HG03520 (cell line): Measurements from ENCODE around the gene RASL10A.

ENCODE experiments used
- ATAC-seq: cut with Tn5 transposase; IDR thresholded peaks from one replicate; pipeline ENCODE4 v1.9.1; 2021; ENCODE audit warnings: mild to moderate bottlenecking, moderate library complexity; ENCODE audit not compliant: unreplicated experiment

The RASL10A gene

GRCh38 chr22:29306835-29307595, 8.5 kb downstream of the RASL10A start:
- ATAC-seq: no peak

GRCh38 chr22:29306175-29306834, 9.2 kb downstream of the RASL10A start, which contains the start of gene GAS2L1:
Gene GAS2L1, plus strand, starts transcription at chr22:29306650. Its CDS starts 1,456 bp downstream, at chr22:29308106.
- ATAC-seq: no peak

- no peak for ATAC-seq
Measured at GRCh38 chr22:29305836-29306174, 9.7 kb downstream of the RASL10A start.

GRCh38 chr22:29302681-29303465, 12.6 kb downstream of the RASL10A start:
- ATAC-seq: no peak

- ATAC-seq: no peak
Measured at GRCh38 chr22:29302402-29302680, 13.2 kb downstream of the RASL10A start.

GRCh38 chr22:29301716-29302401, 13.6 kb downstream of the RASL10A start:
- no peak for ATAC-seq

GRCh38 chr22:29300807-29301601, 14.5 kb downstream of the RASL10A start:
- ATAC-seq: no peak

GRCh38 chr22:29300467-29300806, 15.1 kb downstream of the RASL10A start:
- no peak for ATAC-seq

- ATAC-seq: no peak
Measured at GRCh38 chr22:29299136-29299900, 16.2 kb downstream of the RASL10A start.

GRCh38 chr22:29298641-29299040, 16.9 kb downstream of the RASL10A start:
- no peak for ATAC-seq

- ATAC-seq: no peak
Measured at GRCh38 chr22:29292379-29292778, 23.1 kb downstream of the RASL10A start.

GRCh38 chr22:29291215-29291614, 24.3 kb downstream of the RASL10A start:
- ATAC-seq: no peak

GRCh38 chr22:29290061-29290460, 25.4 kb downstream of the RASL10A start:
- ATAC-seq: no peak

GRCh38 chr22:29288837-29289236, 26.7 kb downstream of the RASL10A start:
- no peak for ATAC-seq

- no peak for ATAC-seq
Measured at GRCh38 chr22:29284196-29284595, 31.3 kb downstream of the RASL10A start.

GRCh38 chr22:29277927-29278326, 37.6 kb downstream of the RASL10A start:
- ATAC-seq: no peak

- ATAC-seq: no peak
Measured at GRCh38 chr22:29275819-29276565, 39.5 kb downstream of the RASL10A start.

GRCh38 chr22:29275167-29275566, 40.3 kb downstream of the RASL10A start:
- ATAC-seq: no peak

- ATAC-seq: no peak
Measured at GRCh38 chr22:29272624-29273023, 42.9 kb downstream of the RASL10A start.
